ENCODE data around the gene AHNAK2. TPM values are rescaled to one million over a fixed set of nuclear protein-coding genes. Genes with fewer than 3 reads are reported as not detected.
A peak's percentile ranks its signal among the peaks of the same experiment; 100 is the strongest.

The AHNAK2 gene
- total and polyA plus RNA-seq, 3 donors from 2014 or later: 10.8 to 15.1 (median 12.8) TPM

DNA sequence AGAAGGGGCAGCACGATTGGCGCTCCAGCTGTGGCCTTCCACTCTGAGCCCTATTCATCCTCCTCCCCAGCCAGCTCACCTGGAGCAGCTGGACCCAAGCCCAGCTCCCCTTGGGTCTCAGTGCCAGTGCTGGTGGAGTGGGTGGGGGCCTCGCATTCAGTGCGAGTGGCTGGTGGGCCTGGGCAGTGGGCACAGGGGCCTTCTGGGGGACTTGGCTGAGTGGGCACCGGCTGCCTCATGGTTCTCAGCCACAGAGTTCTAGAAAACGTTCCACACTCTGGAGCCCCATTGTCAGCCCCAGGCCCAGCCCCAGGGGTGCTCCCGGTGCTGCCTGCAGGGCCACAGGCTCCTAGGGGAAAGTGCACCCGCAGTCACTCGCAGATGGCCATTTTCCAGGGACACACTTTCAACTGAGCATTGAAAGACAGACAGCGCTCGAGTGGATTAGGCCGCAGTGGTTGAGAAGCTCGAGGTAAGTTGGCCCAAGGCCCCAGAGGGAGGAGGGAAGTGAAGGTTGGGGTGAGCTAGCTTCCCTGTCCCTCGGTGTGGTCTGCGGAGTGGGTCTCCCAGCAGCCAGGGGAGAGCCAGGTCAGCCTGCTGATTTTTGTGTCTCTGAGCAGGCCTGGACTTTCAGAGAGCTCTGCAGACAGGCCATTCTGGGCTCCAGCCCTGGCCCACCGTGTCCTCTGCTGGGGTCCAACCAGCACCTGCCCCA lies 11.2 kb upstream of the AHNAK2 start:
- intact Hi-C loops (cut with DNase I; ENCODE audit: low total_unique reads): no loop called here
- Histone ChIP-seq H3K27me3 (no peaks in the 10 kb centered on the region), H3K36me3 (ENCODE audit: low read depth, missing control alignments) (no peaks in the 10 kb centered on the region), H3K4me3 (no peak overlapping the region), H3K9me3 (no peaks in the 10 kb centered on the region), H3K4me1 (peaks cover 8% of the 10 kb centered on the region), H3K27ac (no peak overlapping the region)
- TF ChIP-seq POLR2A (IDR thresholded peaks at IDR 0.05) (no peak), CTCF (IDR thresholded peaks at IDR 0.05) (no peak)
- 92 to 96% methylated on average over 12 to 16 of the region's 16 CpGs for WGBS, 2 donors
- DNase-seq: no peak

- Histone ChIP-seq H3K4me1 (peaks cover 8% of the 10 kb centered on the region), H3K9me3 (no peaks in the 10 kb centered on the region), H3K36me3 (ENCODE audit: low read depth, missing control alignments) (no peaks in the 10 kb centered on the region), H3K27me3 (no peaks in the 10 kb centered on the region), H3K27ac (peak overlapping the region in 1 of 2 donors; percentile 56), H3K4me3 (peak overlapping the region in 1 of 2 donors; percentile 87)
- WGBS, 2 donors: 58 to 75% methylated on average over 2 to 18 of the region's 19 CpGs
- no peak for TF ChIP-seq CTCF (IDR thresholded peaks at IDR 0.05)
- TF ChIP-seq POLR2A (IDR thresholded peaks at IDR 0.05): no peak
- no peak for DNase-seq
- intact Hi-C loops (cut with DNase I; ENCODE audit: low total_unique reads): no loop called here
Observed at GRCh38 chr14:104986487-104987164, 8.5 kb upstream of the AHNAK2 start.

DNA sequence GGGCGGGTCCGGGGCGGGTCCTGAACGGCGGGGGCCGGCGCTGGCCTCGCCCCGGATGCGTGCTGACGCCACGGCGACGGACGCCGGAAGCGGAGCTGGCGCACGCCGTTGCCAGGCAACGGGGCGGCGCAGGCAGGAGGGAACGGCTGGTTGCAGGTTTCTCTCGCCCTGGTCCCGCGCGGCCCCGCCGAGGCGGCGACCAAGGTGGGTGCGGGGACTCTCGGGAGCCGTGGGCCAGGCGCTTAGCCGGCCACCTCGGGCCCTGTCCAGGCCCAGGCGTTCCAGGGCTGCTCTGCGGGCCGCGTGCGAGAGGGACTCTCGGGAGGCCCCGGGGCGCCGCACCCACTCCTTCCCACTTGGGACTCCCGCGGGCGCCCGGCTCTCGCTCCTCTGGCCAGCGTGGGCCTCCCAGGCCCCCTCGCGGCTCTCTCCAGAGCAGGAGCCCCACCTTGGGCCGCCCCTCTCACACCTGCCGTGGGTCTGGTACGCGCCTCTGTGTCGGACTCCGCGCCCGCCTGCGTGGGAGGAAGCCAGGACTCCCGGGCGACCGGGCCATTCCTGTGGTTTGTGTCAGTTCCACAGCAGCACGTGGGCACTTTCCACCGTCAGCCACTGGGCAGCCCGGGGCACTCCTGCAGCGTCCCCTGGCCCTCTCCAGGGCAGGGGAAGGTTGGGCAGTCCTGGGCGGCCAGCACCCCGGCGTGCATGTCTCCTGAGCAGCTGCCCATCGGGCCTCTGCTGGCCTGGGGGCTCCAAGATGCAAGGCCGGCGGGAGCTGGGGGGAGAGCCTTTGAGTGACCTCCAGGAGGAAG lies 7.7 kb upstream of the AHNAK2 start, which contains the start of gene CLBA1:
TSS of gene CLBA1 (plus strand) at position 114 of the 812 bp plus-strand sequence. CDS start at position 758, 644 bp downstream.
- WGBS, 2 donors: 0% methylated on average over 62 of the region's 77 CpGs; no CpG with 5 or more reads in 1 of the 2 donors
- Histone ChIP-seq H3K36me3 (ENCODE audit: low read depth, missing control alignments) (no peaks in the 10 kb centered on the region), H3K27me3 (no peaks in the 10 kb centered on the region), H3K27ac (peak within 1 kb of the TSS; percentile 56 to 78), H3K9me3 (no peaks in the 10 kb centered on the region), H3K4me1 (peaks cover 8% of the 10 kb centered on the region), H3K4me3 (peak within 1 kb of the TSS; percentile 85 to 87)
- TF ChIP-seq POLR2A (IDR thresholded peaks at IDR 0.05) (no peak), CTCF (IDR thresholded peaks at IDR 0.05) (no peak)
- intact Hi-C loops (cut with DNase I; ENCODE audit: low total_unique reads): no loop called here
- peak; percentile 88 for DNase-seq

GRCh38 chr14:104984056-104984894 lies 6.1 kb upstream of the AHNAK2 start:
- Histone ChIP-seq H3K27me3 (no peaks in the 10 kb centered on the region), H3K9me3 (no peaks in the 10 kb centered on the region), H3K36me3 (ENCODE audit: low read depth, missing control alignments) (no peaks in the 10 kb centered on the region), H3K4me3 (peak overlapping the region in 1 of 2 donors; percentile 87), H3K27ac (peak overlapping the region in 1 of 2 donors; percentile 78), H3K4me1 (peaks cover 8% of the 10 kb centered on the region)
- 89 to 94% methylated on average over 13 to 15 of the region's 15 CpGs for WGBS, 2 donors
- intact Hi-C loops (cut with DNase I; ENCODE audit: low total_unique reads): no loop called here
- DNase-seq: no peak
- TF ChIP-seq CTCF (IDR thresholded peaks at IDR 0.05) (no peak), POLR2A (IDR thresholded peaks at IDR 0.05) (no peak)

All from testis (tissue), 3 donors.